ENCODE measurements around the gene EXOC3L1. TPM values are rescaled to one million over a fixed set of nuclear protein-coding genes. Genes with fewer than 3 reads are reported as not detected.

The EXOC3L1 gene
- 0.07 to 0.24 TPM (median 0.07 TPM) in 3 of 5 replicates, not detected in the others for total RNA-seq (2022; extraction: Qiagen RNA extraction)

GRCh38 chr16:67190041-67190440, at the start of gene EXOC3L1:
TSS of gene EXOC3L1 (minus strand) at chr16:67190136. CDS start at chr16:67189676, 460 bp downstream.

GRCh38 chr16:67226804-67227566, 37.0 kb upstream of the EXOC3L1 start, which contains the start of gene TMEM208:
TSS of gene TMEM208 (plus strand) at chr16:67227130. CDS start at chr16:67227219, 89 bp downstream.

GRCh38 chr16:67199011-67199807, 9.3 kb upstream of the EXOC3L1 start, which contains the start of gene ELMO3:
TSS of gene ELMO3 (plus strand) at chr16:67199131. CDS start at chr16:67199327, 196 bp downstream.

GRCh38 chr16:67191995-67192681, 2.2 kb upstream of the EXOC3L1 start, which contains the start of gene E2F4:
TSS of gene E2F4 (plus strand) at chr16:67192155. CDS start at chr16:67192228, 73 bp downstream.

GRCh38 chr16:67183627-67184452, 6.1 kb downstream of the EXOC3L1 start, which contains the start of gene MATCAP1:
TSS of gene MATCAP1 (minus strand) at chr16:67183963. CDS start at chr16:67180610, 3,353 bp downstream.

GRCh38 chr16:67170168-67170948, 19.6 kb downstream of the EXOC3L1 start, which contains the start of gene NOL3:
TSS of gene NOL3 (plus strand) at chr16:67170538.

GRCh38 chr16:67164599-67165061, 25.3 kb downstream of the EXOC3L1 start, which contains the start of gene HSF4:
TSS of gene HSF4 (plus strand) at chr16:67164745. CDS start at chr16:67164812, 67 bp downstream.

GRCh38 chr16:67150833-67151396, 39.0 kb downstream of the EXOC3L1 start, which contains the start of gene B3GNT9:
TSS of gene B3GNT9 (minus strand) at chr16:67150998. CDS start at chr16:67150485, 513 bp downstream.

Other genes with a start within 250 kb of the EXOC3L1 start
- 1.8 to 2.3 TPM (median 2.1 TPM) in 5 replicates for gene CES3, start 228.9 kb downstream of the EXOC3L1 start, total RNA-seq (2022; extraction: Qiagen RNA extraction)
- 1.6 to 2.1 TPM (median 1.9 TPM) in 5 replicates for gene CES4A, start 201.5 kb downstream of the EXOC3L1 start, total RNA-seq (2022; extraction: Qiagen RNA extraction)
- gene CBFB, start 161.0 kb downstream of the EXOC3L1 start, total RNA-seq (2022; extraction: Qiagen RNA extraction) = 36.2 to 49.8 TPM (median 46.0 TPM) in 5 replicates
- gene PHAF1, start 80.2 kb downstream of the EXOC3L1 start, total RNA-seq (2022; extraction: Qiagen RNA extraction) = 23.5 to 25.5 TPM (median 24.7 TPM) in 5 replicates
- 5.4 to 9.1 TPM (median 8.6 TPM) in 5 replicates for gene B3GNT9, start 39.1 kb downstream of the EXOC3L1 start, total RNA-seq (2022; extraction: Qiagen RNA extraction)
- gene TRADD, start 30.2 kb downstream of the EXOC3L1 start, total RNA-seq (2022; extraction: Qiagen RNA extraction) = 14.2 to 21.6 TPM (median 21.1 TPM) in 5 replicates
- gene FBXL8, start 30.2 kb downstream of the EXOC3L1 start, total RNA-seq (2022; extraction: Qiagen RNA extraction) = 5.7 to 11.0 TPM (median 9.2 TPM) in 5 replicates
- gene HSF4, start 25.4 kb downstream of the EXOC3L1 start, total RNA-seq (2022; extraction: Qiagen RNA extraction) = 8.4 to 20.3 TPM (median 16.7 TPM) in 5 replicates
- 45.8 to 62.3 TPM (median 61.0 TPM) in 5 replicates for gene NOL3, start 19.6 kb downstream of the EXOC3L1 start, total RNA-seq (2022; extraction: Qiagen RNA extraction)
- 4.3 to 7.2 TPM (median 6.4 TPM) in 5 replicates for gene MATCAP1, start 6.2 kb downstream of the EXOC3L1 start, total RNA-seq (2022; extraction: Qiagen RNA extraction)
- 79.5 to 101 TPM (median 99.3 TPM) in 5 replicates for gene E2F4, start 2.0 kb upstream of the EXOC3L1 start, total RNA-seq (2022; extraction: Qiagen RNA extraction)
- 0.93 to 1.7 TPM (median 1.3 TPM) in 5 replicates for gene ELMO3, start 9.0 kb upstream of the EXOC3L1 start, total RNA-seq (2022; extraction: Qiagen RNA extraction)
- 79.6 to 102 TPM (median 96.1 TPM) in 5 replicates for gene TMEM208, start 37.0 kb upstream of the EXOC3L1 start, total RNA-seq (2022; extraction: Qiagen RNA extraction)
- 38.5 to 60.0 TPM (median 51.3 TPM) in 5 replicates for gene FHOD1, start 57.3 kb upstream of the EXOC3L1 start, total RNA-seq (2022; extraction: Qiagen RNA extraction)
- gene SLC9A5, start 58.8 kb upstream of the EXOC3L1 start, total RNA-seq (2022; extraction: Qiagen RNA extraction) = 1.3 to 1.8 TPM (median 1.7 TPM) in 5 replicates
- 12.3 to 18.7 TPM (median 16.7 TPM) in 5 replicates for gene PLEKHG4, start 89.4 kb upstream of the EXOC3L1 start, total RNA-seq (2022; extraction: Qiagen RNA extraction)
- gene KCTD19, start 136.6 kb upstream of the EXOC3L1 start, total RNA-seq (2022; extraction: Qiagen RNA extraction) = 0.09 to 0.46 TPM (median 0.21 TPM) in 5 replicates
- gene LRRC36, start 136.7 kb upstream of the EXOC3L1 start, total RNA-seq (2022; extraction: Qiagen RNA extraction) = 0.09 to 0.23 TPM (median 0.09 TPM) in 3 of 5 replicates, not detected in the others
- 8.5 to 14.6 TPM (median 13.3 TPM) in 5 replicates for gene TPPP3, start 203.4 kb upstream of the EXOC3L1 start, total RNA-seq (2022; extraction: Qiagen RNA extraction)
- 4.9 to 7.6 TPM (median 7.3 TPM) in 5 replicates for gene ZDHHC1, start 226.3 kb upstream of the EXOC3L1 start, total RNA-seq (2022; extraction: Qiagen RNA extraction)
- gene HSD11B2, start 241.0 kb upstream of the EXOC3L1 start, total RNA-seq (2022; extraction: Qiagen RNA extraction) = 1.3 to 2.3 TPM (median 2.0 TPM) in 5 replicates